ENCODE results near the gene CD80. TPM values are rescaled to one million over a fixed set of nuclear protein-coding genes. Genes with fewer than 3 reads are reported as not detected.
A peak's percentile ranks its signal among the peaks of the same experiment; 100 is the strongest.

Gene CD80
- total RNA-seq, 2 experiments from 2014 or later, result 0.17 to 0.41 TPM

DNA sequence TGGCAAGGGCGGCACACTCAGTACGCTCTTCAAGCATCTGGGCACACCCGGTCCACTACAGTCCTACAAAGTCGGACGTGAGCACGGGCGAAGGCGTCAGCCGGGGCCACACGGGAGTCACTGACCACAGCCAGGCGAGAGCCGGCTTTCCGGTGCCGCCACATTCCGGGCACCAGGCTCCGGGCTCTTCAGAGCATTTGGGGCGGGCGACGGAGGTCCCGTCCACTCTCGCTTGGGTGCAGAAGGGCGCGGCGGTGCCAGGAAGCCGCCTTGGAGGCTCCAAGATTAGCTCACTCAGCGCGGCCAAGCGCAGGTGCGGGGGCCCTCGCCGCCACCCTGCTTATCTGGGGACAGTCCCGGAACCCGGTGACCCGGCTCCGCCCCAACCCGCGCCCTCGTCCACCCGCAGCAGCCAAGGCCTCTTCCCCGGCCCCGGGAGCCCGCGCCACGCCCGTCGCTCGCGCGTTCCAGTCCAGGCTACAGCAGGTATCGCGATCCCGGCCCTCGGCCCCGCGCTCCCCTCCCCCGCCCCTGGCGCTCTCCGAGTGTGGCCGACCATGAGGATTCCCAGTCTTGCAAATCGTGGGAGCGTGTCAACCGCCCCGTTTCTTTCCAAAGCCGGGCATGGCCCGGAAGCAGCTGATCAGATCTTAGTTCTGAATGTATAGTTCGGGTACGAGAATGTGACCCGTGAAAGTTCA, 20.1 kb upstream of the CD80 start, which contains the start of gene ADPRH:
ADPRH (plus strand) TSS at position 127 of the 701 bp plus-strand sequence. CDS start 2,678 bp downstream, outside the sequence.
- H3K36me3 Mint-ChIP-seq (ENCODE audit: low read depth), result no peaks in the 10 kb centered on the region
- no peaks in the 10 kb centered on the region for H3K9me3 Mint-ChIP-seq
- peak within 1 kb of the TSS; percentile 68 for H3K4me3 ChIP-seq (ENCODE audit: low read length)
- H3K27ac ChIP-seq (ENCODE audit: low read depth in 1 of 2, low read length in 2 of 2), result peak within 1 kb of the TSS in 1 of 2 donors; percentile 40
- H3K27ac Mint-ChIP-seq, result peak within 1 kb of the TSS; percentile 40
- peaks cover 17% of the 10 kb centered on the region for H3K4me1 ChIP-seq (ENCODE audit: insufficient read depth, low read length)
- CTCF ChIA-PET, result no interaction called here
- H3K27me3 Mint-ChIP-seq, result peaks cover 17% of the 10 kb centered on the region
- no peaks in the 10 kb centered on the region for H3K9me3 ChIP-seq (ENCODE audit: control insufficient read depth in 1 of 2, insufficient read depth in 1 of 2, low read length in 2 of 2)
- H3K4me3 Mint-ChIP-seq, result peak within 1 kb of the TSS; percentile 95
- intact Hi-C loops (cut with DNase I, micrococcal nuclease), result no loop called here
- no peak for TF ChIP-seq CTCF (IDR thresholded peaks at IDR 0.05)
- no peaks in the 10 kb centered on the region for H3K27me3 ChIP-seq (ENCODE audit: control insufficient read depth in 1 of 2, insufficient read depth in 2 of 2, low read length in 2 of 2)
- H3K36me3 ChIP-seq (ENCODE audit: insufficient read depth, low read length), result no peaks in the 10 kb centered on the region
- H3K4me1 Mint-ChIP-seq (ENCODE audit: low read depth), result peaks cover 13% of the 10 kb centered on the region
- DNase-seq (peak; percentile 4 to 76 (median 24)), ATAC-seq (ENCODE audit: poor library complexity) (peak; percentile 58)
- POLR2A ChIA-PET, result interaction anchor here (1.0 kb wide), 1 partner anchor 81 kb away, joined by 4 read pairs; the partner anchor contains the start of gene TIMMDC1

DNA sequence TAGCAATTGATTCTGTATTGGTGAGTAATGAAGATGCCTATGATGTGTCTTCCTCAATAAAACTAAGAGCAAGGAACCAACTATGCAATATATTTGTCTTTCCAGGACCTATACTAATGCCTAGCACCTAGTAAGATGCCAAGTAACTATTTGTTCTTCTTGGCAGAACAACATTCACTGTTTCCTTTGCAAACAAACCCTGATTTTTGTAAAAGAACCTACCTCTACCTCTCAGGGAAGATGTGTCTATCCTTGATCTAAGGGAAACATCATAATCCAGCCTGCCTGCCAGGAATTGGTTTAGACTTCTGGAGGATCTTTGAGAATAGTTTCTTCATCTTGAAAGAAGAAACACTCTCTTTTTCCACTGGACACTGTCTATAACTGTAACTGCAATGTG, 16.1 kb upstream of the CD80 start:
- H3K4me3 ChIP-seq (ENCODE audit: low read length), result no peak overlapping the region
- H3K27me3 ChIP-seq (ENCODE audit: control insufficient read depth in 1 of 2, insufficient read depth in 2 of 2, low read length in 2 of 2), result no peaks in the 10 kb centered on the region
- intact Hi-C loops (cut with DNase I, micrococcal nuclease), result no loop called here
- ChIA-PET CTCF (no interaction called here), POLR2A (no interaction called here)
- TF ChIP-seq CTCF (IDR thresholded peaks at IDR 0.05), result no peak
- no peaks in the 10 kb centered on the region for H3K9me3 ChIP-seq (ENCODE audit: control insufficient read depth in 1 of 2, insufficient read depth in 1 of 2, low read length in 2 of 2)
- H3K36me3 Mint-ChIP-seq (ENCODE audit: low read depth), result no peaks in the 10 kb centered on the region
- no peaks in the 10 kb centered on the region for H3K36me3 ChIP-seq (ENCODE audit: insufficient read depth, low read length)
- H3K9me3 Mint-ChIP-seq, result no peaks in the 10 kb centered on the region
- no peak overlapping the region for H3K4me3 Mint-ChIP-seq
- H3K27ac Mint-ChIP-seq, result no peak overlapping the region
- H3K4me1 Mint-ChIP-seq (ENCODE audit: low read depth), result peaks cover 13% of the 10 kb centered on the region
- peaks cover 23% of the 10 kb centered on the region for H3K27me3 Mint-ChIP-seq
- H3K27ac ChIP-seq (ENCODE audit: low read depth in 1 of 2, low read length in 2 of 2), result no peak overlapping the region
- no peak for DNase-seq
- H3K4me1 ChIP-seq (ENCODE audit: insufficient read depth, low read length), result peaks cover 15% of the 10 kb centered on the region
- ATAC-seq (ENCODE audit: poor library complexity), result no peak

GRCh38 chr3:119571688-119572087, 12.3 kb upstream of the CD80 start:
- no peaks in the 10 kb centered on the region for H3K27me3 ChIP-seq (ENCODE audit: control insufficient read depth in 1 of 2, insufficient read depth in 2 of 2, low read length in 2 of 2)
- no peaks in the 10 kb centered on the region for H3K36me3 Mint-ChIP-seq (ENCODE audit: low read depth)
- POLR2A ChIA-PET, result no interaction called here
- no peak overlapping the region for H3K27ac Mint-ChIP-seq
- H3K9me3 Mint-ChIP-seq, result no peaks in the 10 kb centered on the region
- ATAC-seq (ENCODE audit: poor library complexity), result no peak
- H3K27ac ChIP-seq (ENCODE audit: low read depth in 1 of 2, low read length in 2 of 2), result no peak overlapping the region
- DNase-seq, result no peak
- H3K9me3 ChIP-seq (ENCODE audit: control insufficient read depth in 1 of 2, insufficient read depth in 1 of 2, low read length in 2 of 2), result no peaks in the 10 kb centered on the region
- intact Hi-C loops (cut with DNase I, micrococcal nuclease), result no loop called here
- no peak overlapping the region for H3K4me3 ChIP-seq (ENCODE audit: low read length)
- H3K4me1 Mint-ChIP-seq (ENCODE audit: low read depth), result no peaks in the 10 kb centered on the region
- no peak overlapping the region for H3K4me3 Mint-ChIP-seq
- H3K36me3 ChIP-seq (ENCODE audit: insufficient read depth, low read length), result no peaks in the 10 kb centered on the region
- peaks cover 24% of the 10 kb centered on the region for H3K27me3 Mint-ChIP-seq
- no peak for TF ChIP-seq CTCF (IDR thresholded peaks at IDR 0.05)
- CTCF ChIA-PET, result no interaction called here
- H3K4me1 ChIP-seq (ENCODE audit: insufficient read depth, low read length), result no peaks in the 10 kb centered on the region

Data from CD4-positive, alpha-beta T cell (primary cell).